Heart left ventricle (tissue), 16 donors: ENCODE results near the gene YIF1A. TPM values are rescaled to one million over a fixed set of nuclear protein-coding genes. Genes with fewer than 3 reads are reported as not detected.

Experiments
- ATAC-seq, 4 donors: fragments of 200-7000 bp; cut with Tn5 transposase; one replicate each; pipeline ENCODE4 v1.9.1; 2020 to 2022; ENCODE audit warnings: moderate library complexity in 4 of 4, mild to moderate bottlenecking in 3 of 4, moderate number of reproducible peaks in 1 of 4
- DNase-seq, 5 donors: peaks; one replicate each; pipeline ENCODE4 v3.0.0-alpha.2; 2020
- H3K27ac ChIP-seq, 12 donors: fragments of 200-600 bp; sonication (generic) in 4 of 12; one replicate each; pipeline versions ENCODE4 v1.5.0 to v1.8.0; 2016 to 2022; ENCODE audit warnings: mild to moderate bottlenecking in 2 of 12
- H3K27me3 ChIP-seq, 9 donors: fragments of 200-600 bp; sonication (generic) in 2 of 9; one replicate each; pipeline versions ENCODE4 v1.5.1 to v1.8.0; 2016 to 2022; ENCODE audit warnings: mild to moderate bottlenecking in 3 of 9
- H3K36me3 ChIP-seq, 9 donors: fragments of 200-600 bp; sonication (generic) in 2 of 9; one replicate each; pipeline versions ENCODE4 v1.5.0 to v1.8.0; 2018 to 2022; ENCODE audit warnings: mild to moderate bottlenecking in 2 of 9
- H3K4me1 ChIP-seq, 12 donors: fragments of 200-600 bp; sonication (generic) in 4 of 12; one replicate each; pipeline versions ENCODE4 v1.5.0 to v1.8.0; 2016 to 2022; ENCODE audit warnings: mild to moderate bottlenecking in 3 of 12
- H3K4me3 ChIP-seq, 12 donors: fragments of 200-600 bp; sonication (generic) in 4 of 12; one replicate each; pipeline versions ENCODE4 v1.5.0 to v1.8.0; 2017 to 2022; ENCODE audit warnings: mild to moderate bottlenecking in 9 of 12, moderate library complexity in 4 of 12
- H3K9me3 ChIP-seq, 12 donors: fragments of 200-600 bp; sonication (generic) in 4 of 12; one replicate each; pipeline versions ENCODE4 v1.5.0 to v1.8.0; 2016 to 2022; ENCODE audit warnings: mild to moderate bottlenecking in 1 of 12
- CTCF ChIP-seq, 12 donors: fragments of 200-600 bp; sonication (generic) in 4 of 12; IDR thresholded peaks; one replicate each; pipeline versions ENCODE4 v1.5.0 to v1.8.0; 2018 to 2022; ENCODE audit warnings: antibody characterized with exemption in 12 of 12, mild to moderate bottlenecking in 5 of 12
- POLR2A ChIP-seq, 2 donors: fragments of 450-650 bp; IDR thresholded peaks; one replicate each; pipeline ENCODE4 v1.6.1; 2017; ENCODE audit warnings: antibody characterized with exemption in 2 of 2, mild to moderate bottlenecking in 2 of 2, moderate library complexity in 2 of 2
- WGBS, 4 donors: extraction: QIAGEN DNeasy Blood & Tissue Kit in 2 of 4; methylation state at CpG; one replicate each; pipeline versions ENCODE4 v1.1.5 to v1.1.7; 2013 to 2018; 5-methylcytosine and 5-hydroxymethylcytosine counted together
- intact Hi-C, 10 donors: fragments of 100-400 bp; cut with DNase I; formaldehyde crosslinking; loops; one replicate each; pipeline versions ENCODE4 v1.11.1 to v1.14.2; 2022
- polyA plus RNA-seq, 2 donors: library from polyadenylated mRNA; stranded (reverse); fragments of 200-250 nt; gene quantifications; one replicate each; pipeline ENCODE4 v1.2.3, GENCODE V29; 2013
- total RNA-seq, 9 donors: library from RNA; depleted of rRNA in 2 of 9; stranded (reverse); fragments of >200 nt in 2 of 9; fragmentation: NEBNext Ultra II Directional in 3 of 9; extraction: Animal tissue kit (Norgen Biotek cat#: 25700) in 3 of 9; gene quantifications; one replicate each; pipeline versions ENCODE4 v1.1.0 to v1.2.4, GENCODE V29; 2016 to 2023
- donor health status: ischemic (EF 13 %, LVEDD 7.1; RV severe dilation, severe dysfunction).
- donor health status: healthy with polysubstance abuse.
- donor health status: DM: no; HTN: yes; CAD: no.
- donor health status: DM: no; HTN: no; CAD: no.
- donor health status: ischemic (EF 25% LVEDD 6.9; RV normal size, moderate dysfunction).
- donor health status: ischemic (EF 25% LVEDD 5.7; RV mildly dilated, moderate dysfunction).
- donor health status: healthy.
- donor health status: DM: yes; HTN: yes; CAD: no.
- donor health status: ischemic (EF 35%, LVEDD 5.7; RV mildly dilated, moderate dysfunction).
- donor health status: nonischemic (EF 11% LVEDD 7.7; RV severe dilation, severe dysfunction).
- donor health status: DM: yes; HTN: yes; CAD: no.
- donor health status: PGD.
- donor health status: ischemic (EF 29% LVEDD 5.4; RV normal size, mild dysfunction).
- donor health status: nonischemic (EF 23%, LVEDD 6.1; RV moderate dilation, normal function).

Gene YIF1A
- total and polyA plus RNA-seq, 11 donors = 41.6 to 136 (median 65.3) TPM

- DNase-seq (no peak), ATAC-seq (no peak)
- Histone ChIP-seq H3K36me3 (peaks cover 0 to 59% (median 29%) of the 10 kb centered on the region in 9 donors), H3K9me3 (no peaks in the 10 kb centered on the region), H3K27ac (no peak overlapping the region), H3K4me3 (no peak overlapping the region), H3K27me3 (no peaks in the 10 kb centered on the region), H3K4me1 (peaks cover 0 to 13% (median 8%) of the 10 kb centered on the region in 12 donors)
- TF ChIP-seq POLR2A (IDR thresholded peaks at IDR 0.05) = no peak
- no peak for TF ChIP-seq CTCF (IDR thresholded peaks at IDR 0.05)
- 93 to 99% (median 96%) methylated on average over 9 to 10 of the region's 10 CpGs for WGBS, 4 donors
- intact Hi-C loops = loop anchor here in 1 of 10 donors (10.0 kb wide), 1 partner anchor 409 kb away; the partner anchor contains the start of gene CFL1
Measured at GRCh38 chr11:66263785-66264184, 25.2 kb downstream of the YIF1A start.

DNA sequence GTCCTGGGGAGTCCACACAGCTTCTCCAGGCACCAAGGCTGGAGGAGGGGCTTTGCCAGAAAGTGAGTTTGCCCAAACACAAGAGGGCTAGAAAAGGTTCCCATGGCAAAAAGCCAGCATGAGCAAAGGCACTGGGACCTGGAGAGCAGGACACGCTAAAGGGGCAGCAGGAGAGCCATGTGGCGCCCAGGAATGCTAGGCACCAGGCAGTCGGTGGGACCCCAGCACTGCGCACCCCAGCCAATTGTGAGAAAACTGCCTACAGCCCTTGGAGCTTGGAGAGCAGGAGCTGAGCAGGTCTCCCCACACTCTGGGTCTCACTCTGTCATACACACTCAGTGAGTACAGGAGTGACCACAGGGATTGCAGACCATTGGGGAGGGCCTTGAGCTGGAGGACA lies 25.7 kb downstream of the YIF1A start:
- TF ChIP-seq CTCF (IDR thresholded peaks at IDR 0.05) = no peak
- peaks cover 0 to 59% (median 29%) of the 10 kb centered on the region in 9 donors for H3K36me3 ChIP-seq
- 94 to 96% (median 95%) methylated on average over 4 of the region's 4 CpGs for WGBS, 4 donors

DNA sequence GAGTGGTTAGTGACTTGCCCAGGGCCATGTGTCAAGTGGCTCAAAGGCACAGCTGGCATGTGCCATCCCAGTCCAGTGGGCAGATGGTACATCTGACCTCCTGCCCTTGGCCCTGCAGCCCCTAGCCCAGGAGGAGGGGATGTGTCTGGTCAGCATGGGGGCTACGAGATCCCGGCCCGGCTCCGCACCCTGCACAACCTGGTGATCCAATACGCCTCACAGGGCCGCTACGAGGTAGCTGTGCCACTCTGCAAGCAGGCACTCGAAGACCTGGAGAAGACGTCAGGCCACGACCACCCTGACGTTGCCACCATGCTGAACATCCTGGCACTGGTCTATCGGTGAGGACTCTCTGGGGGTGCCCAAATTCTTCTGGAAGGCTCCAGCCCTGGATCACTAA lies 26.2 kb downstream of the YIF1A start:
- WGBS, 4 donors = 94% methylated on average over 11 to 12 of the region's 12 CpGs; no CpG with 5 or more reads in 1 of the 4 donors
- no peak for TF ChIP-seq POLR2A (IDR thresholded peaks at IDR 0.05)
- TF ChIP-seq CTCF (IDR thresholded peaks at IDR 0.05) = no peak
- no peak for DNase-seq
- Histone ChIP-seq H3K4me1 (peaks cover 0 to 18% (median 13%) of the 10 kb centered on the region in 12 donors), H3K9me3 (no peaks in the 10 kb centered on the region), H3K27ac (no peak overlapping the region), H3K36me3 (peaks cover 0 to 59% (median 29%) of the 10 kb centered on the region in 9 donors), H3K27me3 (no peaks in the 10 kb centered on the region), H3K4me3 (no peak overlapping the region)
- intact Hi-C loops = loop anchor here in 1 of 10 donors (10.0 kb wide), 1 partner anchor 408 kb away; the partner anchor contains the start of gene CFL1
- no peak for ATAC-seq

More for the DNA sequence above, 25.7 kb downstream of the YIF1A start:
- Histone ChIP-seq H3K27ac (no peak overlapping the region), H3K9me3 (no peaks in the 10 kb centered on the region), H3K27me3 (no peaks in the 10 kb centered on the region), H3K4me3 (no peak overlapping the region), H3K4me1 (peaks cover 0 to 18% (median 13%) of the 10 kb centered on the region in 12 donors)
- intact Hi-C loops = loop anchor here in 1 of 10 donors (10.0 kb wide), 1 partner anchor 408 kb away; the partner anchor contains the start of gene CFL1
- DNase-seq = no peak
- ATAC-seq = no peak

DNA sequence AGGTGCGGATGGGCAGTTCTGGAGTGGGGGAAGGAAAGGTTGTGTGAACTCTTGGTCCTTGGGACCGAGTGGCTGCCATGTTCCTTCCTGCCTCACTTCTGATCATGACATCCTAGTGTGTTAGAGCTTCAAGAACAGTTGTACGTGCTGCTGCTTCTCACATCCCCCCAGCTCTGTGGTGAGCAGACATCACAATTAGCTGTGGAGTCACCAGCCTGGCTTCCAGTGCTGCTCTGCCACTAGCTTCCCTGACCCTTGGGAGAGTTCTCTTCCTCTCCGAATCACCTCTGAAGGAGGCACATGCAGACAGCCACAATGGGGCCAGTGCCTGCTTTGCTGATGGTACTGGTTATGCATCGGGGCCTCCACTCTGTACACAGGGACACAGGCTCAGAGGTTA lies 26.8 kb downstream of the YIF1A start:
- 92 to 93% (median 92%) methylated on average over 2 to 5 of the region's 5 CpGs for WGBS, 4 donors
- H3K27ac ChIP-seq = no peak overlapping the region
- no peak for TF ChIP-seq CTCF (IDR thresholded peaks at IDR 0.05)
- TF ChIP-seq POLR2A (IDR thresholded peaks at IDR 0.05) = no peak
- peaks cover 0 to 59% (median 29%) of the 10 kb centered on the region in 9 donors for H3K36me3 ChIP-seq
- H3K9me3 ChIP-seq = no peaks in the 10 kb centered on the region
- H3K4me1 ChIP-seq = peaks cover 0 to 19% (median 15%) of the 10 kb centered on the region in 12 donors
- no peak for ATAC-seq
- peaks cover 0 to 2% (median 0%) of the 10 kb centered on the region in 9 donors for H3K27me3 ChIP-seq
- DNase-seq = no peak
- no peak overlapping the region for H3K4me3 ChIP-seq
- intact Hi-C loops = loop anchor here in 1 of 10 donors (10.0 kb wide), 1 partner anchor 407 kb away; the partner anchor contains the start of gene CFL1
